Right lobe of liver (tissue), 6 donors: ENCODE data around the gene ERICH2. TPM values are rescaled to one million over a fixed set of nuclear protein-coding genes. Genes with fewer than 3 reads are reported as not detected.
A peak's percentile ranks its signal among the peaks of the same experiment; 100 is the strongest.

Experiments used
- ATAC-seq, 4 donors: fragments of 200-7000 bp; cut with Tn5 transposase; one replicate each; pipeline ENCODE4 v1.9.1; 2020; ENCODE audit warnings: mild to moderate bottlenecking in 4 of 4, moderate library complexity in 4 of 4
- DNase-seq, 3 donors: peaks; one replicate each; pipeline ENCODE4 v3.0.0-alpha.2; 2020
- H3K27ac ChIP-seq, 3 donors: fragments of 200-600 bp; one replicate each; pipeline ENCODE4 v1.8.0; 2022
- H3K27me3 ChIP-seq, 2 donors: fragments of 200-600 bp; one replicate each; pipeline ENCODE4 v1.8.0; 2022
- H3K36me3 ChIP-seq, 4 donors: fragments of 200-600 bp; sonication (generic) in 1 of 4; one replicate each; pipeline versions ENCODE4 v1.5.1 to v1.8.0; 2017 to 2022; ENCODE audit warnings: control low read depth in 1 of 4
- H3K4me1 ChIP-seq, 4 donors: fragments of 200-600 bp; sonication (generic) in 1 of 4; one replicate each; pipeline versions ENCODE4 v1.5.1 to v1.8.0; 2017 to 2022; ENCODE audit warnings: control low read depth in 1 of 4
- H3K4me3 ChIP-seq, 3 donors: fragments of 200-600 bp; one replicate each; pipeline ENCODE4 v1.8.0; 2022
- H3K9me3 ChIP-seq, 4 donors: fragments of 200-600 bp; sonication (generic) in 1 of 4; one replicate each; pipeline versions ENCODE4 v1.5.1 to v1.8.0; 2017 to 2022; ENCODE audit warnings: control low read depth in 1 of 4
- CTCF ChIP-seq, 4 donors: fragments of 200-600 bp in 3 of 4; fragments of 450-650 bp in 1 of 4; IDR thresholded peaks; one replicate each; pipeline versions ENCODE4 v1.5.1 to v1.8.0; 2016 to 2022; ENCODE audit warnings: antibody characterized with exemption in 4 of 4, mild to moderate bottlenecking in 2 of 4
- POLR2A ChIP-seq: fragments of 450-650 bp; IDR thresholded peaks from one replicate; pipeline ENCODE4 v1.6.1; 2017; ENCODE audit warnings: antibody characterized with exemption, mild to moderate bottlenecking
- WGBS: methylation state at CpG from one replicate; pipeline ENCODE4 v1.1.6; 2018; ENCODE audit warnings: low coverage, low lambda C conversion rate; ENCODE audit not compliant: insufficient coverage; ENCODE audit errors: missing lambda C conversion rate; 5-methylcytosine and 5-hydroxymethylcytosine counted together
- intact Hi-C, 2 donors: fragments of 100-400 bp; cut with DNase I; formaldehyde crosslinking; loops; one replicate each; pipeline versions ENCODE4 v1.11.2 to v1.14.1; 2022
- total RNA-seq, 6 experiments: library from RNA; depleted of rRNA in 2 of 6; stranded (reverse); fragments of >200 nt in 2 of 6; fragmentation: NEBNext Ultra II Directional in 3 of 6; extraction: Animal tissue kit (Norgen Biotek cat#: 25700) in 3 of 6; gene quantifications; one replicate each; pipeline versions ENCODE4 v1.1.0 to v1.2.4, GENCODE V29; 2016 to 2023
- donor health status: DM: no; HTN: yes; CAD: no.
- donor health status: DM: no; HTN: no; CAD: no.
- donor health status: DM: no; HTN: no; CAD: no.
- donor health status: DM: no; HTN: yes; CAD: no.
- donor health status: DM: no; HTN: yes; CAD: no.

The ERICH2 gene
- total RNA-seq, 6 experiments from 2014 or later = 0.53 to 1.2 (median 1.1) TPM; not detected in 3

- H3K27me3 ChIP-seq = peaks cover 19 to 64% of the 10 kb centered on the region in 2 donors
- H3K27ac ChIP-seq = no peak overlapping the region
- WGBS = 2% methylated on average over 17 of the region's 18 CpGs
- H3K4me1 ChIP-seq = peaks cover 0 to 61% (median 8%) of the 10 kb centered on the region in 4 donors
- DNase-seq = no peak
- peak in 2 of 4 donors; percentile 17 to 43 for ATAC-seq
- TF ChIP-seq POLR2A (no peak), CTCF (IDR thresholded peaks at IDR 0.05) (no peak)
- no peaks in the 10 kb centered on the region for H3K36me3 ChIP-seq
- intact Hi-C loops = no loop called here
- H3K4me3 ChIP-seq = peak overlapping the region in 2 of 3 donors; percentile 26 to 28
- H3K9me3 ChIP-seq = no peaks in the 10 kb centered on the region
These were observed 50.8 kb downstream of the ERICH2 start for GRCh38 chr2:170820757-170821530.

DNA sequence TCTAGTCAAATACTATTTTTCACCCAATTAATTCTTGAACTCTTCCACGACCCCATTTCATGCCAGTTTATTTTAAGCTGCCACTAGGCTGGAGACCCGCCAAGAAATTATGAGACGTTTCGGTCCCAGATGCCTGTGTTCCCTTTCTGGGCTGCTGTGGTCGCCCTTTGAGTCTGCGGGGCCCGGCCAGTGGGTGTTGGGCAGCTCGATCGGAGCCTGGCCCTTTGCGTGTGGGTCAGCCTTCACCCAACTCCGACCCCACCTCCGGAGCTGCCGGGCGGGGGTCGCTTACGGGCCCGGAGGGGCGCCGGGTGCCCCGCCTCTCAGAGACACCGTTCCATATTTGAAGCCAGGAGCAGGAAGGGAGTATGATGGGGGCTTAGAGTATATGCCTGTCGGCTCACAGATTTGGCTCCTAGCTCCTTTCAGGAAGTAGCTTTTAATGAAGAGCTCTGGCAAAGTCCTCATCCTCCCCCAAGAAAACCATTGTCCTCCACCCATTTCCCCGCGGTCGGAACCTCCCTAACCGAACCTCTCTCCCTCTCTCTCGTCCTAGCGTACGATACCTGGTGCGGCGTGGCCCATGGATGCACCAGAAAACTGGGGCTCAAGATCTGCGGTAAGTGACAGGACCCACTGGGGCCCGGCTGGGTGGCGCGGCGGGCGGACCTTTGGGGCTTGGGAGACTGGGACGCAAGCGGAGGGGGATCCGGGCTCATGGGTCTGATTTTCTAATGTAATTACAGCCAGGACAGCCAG, 51.5 kb downstream of the ERICH2 start:
- intact Hi-C loops = no loop called here
- Histone ChIP-seq H3K36me3 (no peaks in the 10 kb centered on the region), H3K4me1 (peaks cover 0 to 54% (median 5%) of the 10 kb centered on the region in 4 donors), H3K9me3 (no peaks in the 10 kb centered on the region), H3K27ac (no peak overlapping the region), H3K4me3 (no peak overlapping the region), H3K27me3 (peaks cover 19 to 60% of the 10 kb centered on the region in 2 donors)
- no peak for DNase-seq
- ATAC-seq = no peak
- TF ChIP-seq POLR2A (no peak), CTCF (IDR thresholded peaks at IDR 0.05) (no peak)
- WGBS = 7% methylated on average over 23 of the region's 40 CpGs

GRCh38 chr2:170822290-170823087, 52.3 kb downstream of the ERICH2 start:
- Histone ChIP-seq H3K36me3 (no peaks in the 10 kb centered on the region), H3K4me1 (peaks cover 0 to 47% (median 1%) of the 10 kb centered on the region in 4 donors), H3K4me3 (no peak overlapping the region), H3K9me3 (no peaks in the 10 kb centered on the region), H3K27ac (no peak overlapping the region), H3K27me3 (peaks cover 19 to 56% of the 10 kb centered on the region in 2 donors)
- ATAC-seq (peak; percentile 34 to 38 (median 37)), DNase-seq (no peak)
- TF ChIP-seq CTCF (IDR thresholded peaks at IDR 0.05) = peak in 2 of 4 donors; percentile 19 to 32
- TF ChIP-seq POLR2A = no peak
- 17% methylated on average over 21 of the region's 43 CpGs for WGBS
- intact Hi-C loops = no loop called here

GRCh38 chr2:170823088-170823897, 53.1 kb downstream of the ERICH2 start:
- DNase-seq (peak in 1 of 3 donors; percentile 41), ATAC-seq (peak; percentile 53 to 66 (median 62))
- Histone ChIP-seq H3K36me3 (no peaks in the 10 kb centered on the region), H3K4me3 (peak overlapping the region in 2 of 3 donors; percentile 9 to 26), H3K27me3 (peaks cover 19 to 52% of the 10 kb centered on the region in 2 donors), H3K9me3 (no peaks in the 10 kb centered on the region), H3K27ac (no peak overlapping the region), H3K4me1 (peaks cover 0 to 39% (median 0%) of the 10 kb centered on the region in 4 donors)
- TF ChIP-seq POLR2A = no peak
- no peak for TF ChIP-seq CTCF (IDR thresholded peaks at IDR 0.05)
- WGBS = 8% methylated on average over 16 of the region's 61 CpGs
- intact Hi-C loops = no loop called here
